HepG2 (cell line): ENCODE results near the gene CNTN4. TPM values are rescaled to one million over a fixed set of nuclear protein-coding genes. Genes with fewer than 3 reads are reported as not detected.

Source experiments
- ATAC-seq: fragments of 200-7000 bp; cut with Tn5 transposase; 3 replicates; pipeline ENCODE4 v1.9.1; 2020; ENCODE audit warnings: mild to moderate bottlenecking, moderate library complexity
- BruUV-seq: library from RNA; stranded (reverse); fragments of 400-500 nt; replicated peaks from 2 replicates; lab custom pipeline; 2021; lab: Mats Ljungman, UMichigan
- CTCF ChIA-PET: fragments of 300-600 bp; formaldehyde crosslinking; extraction: SDS; loops from one replicate; lab custom pipeline; 2021; ENCODE audit warnings: low total read pairs, inconsistent platforms, low intra/inter-chr PET ratio; lab: Yijun Ruan, JAX
- POLR2A ChIA-PET: fragments of 350-600 bp; sonication (Branson Sonifier 250); formaldehyde crosslinking; loops from one replicate; lab custom pipeline; 2020; ENCODE audit warnings: antibody characterized with exemption, inconsistent platforms; lab: Yijun Ruan, JAX
- DNase-seq: peaks from one replicate; pipeline ENCODE4 v3.0.0-alpha.2; 2015; ENCODE audit warnings: low spot score
- FAIRE-seq: peaks from 3 replicates; lab custom pipeline; 2011; peaks lifted over from hg19 to GRCh38; lab: Jason Lieb, UNC
- H2AFZ ChIP-seq: one replicate; pipeline ENCODE4 v1.6.1; 2011; ENCODE audit warnings: low read length, inconsistent platforms
- H3K27ac ChIP-seq: fragments of 300-600 bp; 3 replicates; pipeline ENCODE4 v1.8.0; 2011; ENCODE audit warnings: mixed run types, mild to moderate bottlenecking, mixed read lengths, low read length, inconsistent platforms; ENCODE audit not compliant: insufficient read depth; ENCODE audit errors: extremely low read length
- H3K27me3 ChIP-seq, 2 experiments: fragments of 200-600 bp in 1 of 2; 2 replicates in 1 of 2; 3 replicates in 1 of 2; pipeline versions ENCODE4 v1.6.0 to v1.8.0; 2011; ENCODE audit warnings: low read length in 2 of 2, mild to moderate bottlenecking in 2 of 2, moderate library complexity in 2 of 2, inconsistent platforms in 1 of 2; ENCODE audit not compliant: insufficient read depth in 2 of 2, control insufficient read depth in 1 of 2
- H3K36me3 ChIP-seq, 2 experiments: fragments of 200-600 bp in 1 of 2; replicated peaks in 1 of 2; 2 replicates in 1 of 2; 3 replicates in 1 of 2; pipeline versions ENCODE4 v1.5.1 to v1.8.0; 2011; ENCODE audit warnings: low read length in 2 of 2, inconsistent platforms in 1 of 2; ENCODE audit not compliant: insufficient read depth in 2 of 2, control insufficient read depth in 1 of 2
- H3K4me1 ChIP-seq: 2 replicates; pipeline ENCODE4 v1.5.1; 2012; ENCODE audit warnings: low read length, inconsistent platforms; ENCODE audit not compliant: insufficient read depth
- H3K4me2 ChIP-seq: 2 replicates; pipeline ENCODE4 v1.6.0; 2011; ENCODE audit warnings: low read depth, low read length, inconsistent platforms
- H3K4me3 ChIP-seq, 3 experiments: fragments of 200-600 bp in 1 of 3; sonication (generic), shearing (Covaris generic) in 1 of 3; replicated peaks in 1 of 3; 2 replicates each; pipeline ENCODE4 v1.5.1; 2011 to 2016; ENCODE audit warnings: low read length in 3 of 3, inconsistent platforms in 2 of 3, low read depth in 2 of 3, mild to moderate bottlenecking in 2 of 3, control low read depth in 1 of 3, mixed read lengths in 1 of 3; ENCODE audit not compliant: insufficient read depth in 1 of 3
- H3K79me2 ChIP-seq: one replicate; pipeline ENCODE4 v1.6.1; 2011; ENCODE audit warnings: low read length, inconsistent platforms; ENCODE audit not compliant: insufficient read depth
- H3K9ac ChIP-seq: 2 replicates; pipeline ENCODE4 v1.6.0; 2011; ENCODE audit warnings: mild to moderate bottlenecking, low read depth, low read length, inconsistent platforms; ENCODE audit not compliant: insufficient read depth
- H3K9me3 ChIP-seq: 2 replicates; pipeline ENCODE4 v1.5.1; 2012; ENCODE audit warnings: mild to moderate bottlenecking, low read length
- H4K20me1 ChIP-seq: 2 replicates; pipeline ENCODE4 v1.6.0; 2011; ENCODE audit warnings: inconsistent platforms, mild to moderate bottlenecking, low read length, moderate library complexity; ENCODE audit not compliant: insufficient read depth
- CCAR2 ChIP-seq: fragments of 200-400 bp; formaldehyde crosslinking; optimal IDR thresholded peaks from 2 replicates; pipeline ENCODE3; 2018; ENCODE audit warnings: low read depth, mild to moderate bottlenecking, low read length, moderate library complexity
- CEBPB ChIP-seq: IDR thresholded peaks from 2 replicates; pipeline ENCODE4 v1.6.1; 2011; ENCODE audit warnings: low read depth, low read length, improper control_type of control experiment, borderline replicate concordance
- DR1 ChIP-seq: sonication (generic); formaldehyde crosslinking; IDR thresholded peaks from 2 replicates; pipeline ENCODE4 v1.8.0; 2021; ENCODE audit warnings: mild to moderate bottlenecking, missing genetic modification reagents, inconsistent platforms
- WGBS: methylation state at CpG from one replicate; pipeline ENCODE4 v1.1.6; 2017; ENCODE audit warnings: low lambda C conversion rate; 5-methylcytosine and 5-hydroxymethylcytosine counted together
- in situ Hi-C: cut with HindIII; loops from 2 replicates; pipeline ENCODE4 v1.10.0; 2017; ENCODE audit warnings: low pct_unique_long_range_greater_than_20kb; ENCODE audit not compliant: extremely low pct_ligation_motif_present
- intact Hi-C: fragments of 100-400 bp; cut with micrococcal nuclease; formaldehyde crosslinking; loops from one replicate; pipeline ENCODE4 v1.10.0; 2022; ENCODE audit not compliant: unreplicated experiment
- polyA plus RNA-seq, 8 experiments: library from polyadenylated mRNA; depleted of rRNA in 3 of 8; stranded (reverse) in 7 of 8; unstranded in 1 of 8; fragments of >200 nt; fragmentation: Illumina TruSeq in 4 of 8; extraction: Trizol in 4 of 8; gene quantifications; 2 replicates each; pipeline versions ENCODE4 v1.2.1 to v1.2.3, GENCODE V29; 2011 to 2016; ENCODE audit warnings: low read depth in 4 of 8, missing spikeins in 1 of 8, mixed read lengths in 1 of 8; ENCODE audit not compliant: insufficient read depth in 1 of 8
- total RNA-seq, 5 experiments: library from RNA; depleted of rRNA; stranded (reverse); fragments of >200 nt; fragmentation: Illumina TruSeq; extraction: Trizol; gene quantifications; 2 replicates each; pipeline ENCODE4 v1.2.3, GENCODE V29; 2016; ENCODE audit warnings: low read depth in 1 of 5
- TF ChIP-seq, protein P1 (sequence below): sonication (generic); formaldehyde crosslinking; IDR thresholded peaks from 2 replicates; pipeline ENCODE4 v1.4.0; 2020; ENCODE audit warnings: missing genetic modification reagents, mild to moderate bottlenecking, borderline replicate concordance
- TF ChIP-seq, protein P2 (sequence below): sonication (generic); formaldehyde crosslinking; IDR thresholded peaks from 2 replicates; pipeline ENCODE4 v1.4.0; 2020; ENCODE audit warnings: missing genetic modification reagents, borderline replicate concordance

Gene CNTN4
- total and polyA plus RNA-seq, 2 of the 13 experiments (the other 11 are each of a cell fraction or from before 2014, with no cell fraction given) = 0.01 to 0.13 TPM

DNA sequence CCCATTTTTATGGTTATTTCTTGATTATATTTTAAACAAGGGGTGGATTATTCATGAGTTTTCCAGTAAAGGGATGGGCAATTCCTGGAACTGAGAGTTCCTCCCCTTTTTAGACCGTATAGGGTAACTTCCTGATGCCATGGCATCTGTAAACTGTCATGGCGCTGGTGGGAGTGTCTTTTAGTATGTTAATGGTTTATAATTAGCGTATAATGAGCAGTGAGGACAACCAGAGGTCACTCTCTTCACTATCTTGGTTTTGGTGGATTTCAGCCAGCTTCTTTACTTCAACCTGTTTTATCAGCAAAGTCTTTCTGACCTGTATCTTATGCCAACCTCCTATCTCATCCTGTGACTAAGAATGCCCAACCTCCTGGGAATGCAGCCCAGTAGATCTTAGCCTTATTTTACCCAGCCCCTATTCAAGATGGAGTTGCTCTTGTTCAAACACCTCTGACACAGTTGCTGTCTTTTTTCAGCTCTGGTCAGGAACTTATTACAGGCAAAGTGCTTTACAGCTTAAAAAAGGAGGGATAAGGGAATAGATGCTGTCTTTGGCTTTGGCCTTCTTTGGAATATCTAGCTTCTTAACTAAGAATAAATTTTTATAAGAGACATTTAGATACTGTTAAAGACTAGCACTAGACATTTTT is 257.8 kb downstream of the CNTN4 start (continued):
- TF ChIP-seq, protein P1, sequence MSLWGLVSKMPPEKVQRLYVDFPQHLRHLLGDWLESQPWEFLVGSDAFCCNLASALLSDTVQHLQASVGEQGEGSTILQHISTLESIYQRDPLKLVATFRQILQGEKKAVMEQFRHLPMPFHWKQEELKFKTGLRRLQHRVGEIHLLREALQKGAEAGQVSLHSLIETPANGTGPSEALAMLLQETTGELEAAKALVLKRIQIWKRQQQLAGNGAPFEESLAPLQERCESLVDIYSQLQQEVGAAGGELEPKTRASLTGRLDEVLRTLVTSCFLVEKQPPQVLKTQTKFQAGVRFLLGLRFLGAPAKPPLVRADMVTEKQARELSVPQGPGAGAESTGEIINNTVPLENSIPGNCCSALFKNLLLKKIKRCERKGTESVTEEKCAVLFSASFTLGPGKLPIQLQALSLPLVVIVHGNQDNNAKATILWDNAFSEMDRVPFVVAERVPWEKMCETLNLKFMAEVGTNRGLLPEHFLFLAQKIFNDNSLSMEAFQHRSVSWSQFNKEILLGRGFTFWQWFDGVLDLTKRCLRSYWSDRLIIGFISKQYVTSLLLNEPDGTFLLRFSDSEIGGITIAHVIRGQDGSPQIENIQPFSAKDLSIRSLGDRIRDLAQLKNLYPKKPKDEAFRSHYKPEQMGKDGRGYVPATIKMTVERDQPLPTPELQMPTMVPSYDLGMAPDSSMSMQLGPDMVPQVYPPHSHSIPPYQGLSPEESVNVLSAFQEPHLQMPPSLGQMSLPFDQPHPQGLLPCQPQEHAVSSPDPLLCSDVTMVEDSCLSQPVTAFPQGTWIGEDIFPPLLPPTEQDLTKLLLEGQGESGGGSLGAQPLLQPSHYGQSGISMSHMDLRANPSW (CRISPR knock-in tag) = no peak
- TF ChIP-seq DR1 (CRISPR knock-in tag) (no peak), CCAR2 (no peak)

DNA sequence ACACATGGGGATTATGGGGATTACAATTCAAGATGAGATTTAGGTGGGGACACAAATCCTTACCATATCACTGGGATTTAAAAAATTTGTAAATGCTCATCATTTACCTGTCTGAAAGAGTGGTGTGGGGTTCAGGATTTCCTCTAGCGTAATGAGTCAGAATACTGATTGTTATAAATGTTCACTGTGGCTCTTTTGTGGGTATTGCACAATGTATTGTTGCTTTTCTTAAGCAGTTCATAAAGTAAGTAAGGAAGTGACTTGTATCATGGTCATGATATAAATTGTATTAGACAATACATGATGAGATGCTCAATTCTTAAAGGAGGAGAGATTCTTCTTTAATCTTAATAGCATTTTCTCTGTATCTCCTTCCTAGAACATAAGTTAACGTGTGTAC is 262.1 kb downstream of the CNTN4 start:
- WGBS = 8% methylated on average over 2 of the region's 2 CpGs
- POLR2A ChIA-PET = no interaction called here
- in situ Hi-C loops = no loop called here

More for the DNA sequence above, 262.1 kb downstream of the CNTN4 start:
- Histone ChIP-seq H3K9ac (no peak overlapping the region), H3K4me2 (no peak overlapping the region), H4K20me1 (no peaks in the 10 kb centered on the region), H3K27ac (no peak overlapping the region), H3K79me2 (no peaks in the 10 kb centered on the region), H3K36me3 (no peaks in the 10 kb centered on the region), H3K27me3 (no peaks in the 10 kb centered on the region), H3K4me3 (no peak overlapping the region), H3K4me1 (no peaks in the 10 kb centered on the region), H2AFZ (no peak overlapping the region), H3K9me3 (no peaks in the 10 kb centered on the region)
- DNase-seq = no peak
- TF ChIP-seq CEBPB = peak; percentile 44; the same call in 1 of the 2 replicates
- TF ChIP-seq, protein P2, sequence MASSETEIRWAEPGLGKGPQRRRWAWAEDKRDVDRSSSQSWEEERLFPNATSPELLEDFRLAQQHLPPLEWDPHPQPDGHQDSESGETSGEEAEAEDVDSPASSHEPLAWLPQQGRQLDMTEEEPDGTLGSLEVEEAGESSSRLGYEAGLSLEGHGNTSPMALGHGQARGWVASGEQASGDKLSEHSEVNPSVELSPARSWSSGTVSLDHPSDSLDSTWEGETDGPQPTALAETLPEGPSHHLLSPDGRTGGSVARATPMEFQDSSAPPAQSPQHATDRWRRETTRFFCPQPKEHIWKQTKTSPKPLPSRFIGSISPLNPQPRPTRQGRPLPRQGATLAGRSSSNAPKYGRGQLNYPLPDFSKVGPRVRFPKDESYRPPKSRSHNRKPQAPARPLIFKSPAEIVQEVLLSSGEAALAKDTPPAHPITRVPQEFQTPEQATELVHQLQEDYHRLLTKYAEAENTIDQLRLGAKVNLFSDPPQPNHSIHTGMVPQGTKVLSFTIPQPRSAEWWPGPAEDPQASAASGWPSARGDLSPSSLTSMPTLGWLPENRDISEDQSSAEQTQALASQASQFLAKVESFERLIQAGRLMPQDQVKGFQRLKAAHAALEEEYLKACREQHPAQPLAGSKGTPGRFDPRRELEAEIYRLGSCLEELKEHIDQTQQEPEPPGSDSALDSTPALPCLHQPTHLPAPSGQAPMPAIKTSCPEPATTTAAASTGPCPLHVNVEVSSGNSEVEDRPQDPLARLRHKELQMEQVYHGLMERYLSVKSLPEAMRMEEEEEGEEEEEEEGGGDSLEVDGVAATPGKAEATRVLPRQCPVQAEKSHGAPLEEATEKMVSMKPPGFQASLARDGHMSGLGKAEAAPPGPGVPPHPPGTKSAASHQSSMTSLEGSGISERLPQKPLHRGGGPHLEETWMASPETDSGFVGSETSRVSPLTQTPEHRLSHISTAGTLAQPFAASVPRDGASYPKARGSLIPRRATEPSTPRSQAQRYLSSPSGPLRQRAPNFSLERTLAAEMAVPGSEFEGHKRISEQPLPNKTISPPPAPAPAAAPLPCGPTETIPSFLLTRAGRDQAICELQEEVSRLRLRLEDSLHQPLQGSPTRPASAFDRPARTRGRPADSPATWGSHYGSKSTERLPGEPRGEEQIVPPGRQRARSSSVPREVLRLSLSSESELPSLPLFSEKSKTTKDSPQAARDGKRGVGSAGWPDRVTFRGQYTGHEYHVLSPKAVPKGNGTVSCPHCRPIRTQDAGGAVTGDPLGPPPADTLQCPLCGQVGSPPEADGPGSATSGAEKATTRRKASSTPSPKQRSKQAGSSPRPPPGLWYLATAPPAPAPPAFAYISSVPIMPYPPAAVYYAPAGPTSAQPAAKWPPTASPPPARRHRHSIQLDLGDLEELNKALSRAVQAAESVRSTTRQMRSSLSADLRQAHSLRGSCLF = no peak
- no peak for FAIRE-seq
- no peak for ATAC-seq
- BruUV-seq = no TSS peak
- intact Hi-C loops = no loop called here
- CTCF ChIA-PET = no interaction called here
